KMS-11 (cell line): ENCODE results near the gene LSP1.

ENCODE experiments used
- H2AFZ ChIP-seq: fragments of 200-600 bp; sonication (generic); 2 replicates; pipeline ENCODE4 v1.6.1; 2016; ENCODE audit warnings: antibody characterized with exemption, mixed run types, low read depth
- H3K27ac ChIP-seq: fragments of 200-600 bp; sonication (generic); 2 replicates; pipeline ENCODE4 v1.6.1; 2016; ENCODE audit warnings: mild to moderate bottlenecking, mixed run types
- H3K27me3 ChIP-seq: fragments of 200-600 bp; sonication (generic); 2 replicates; pipeline ENCODE4 v1.6.1; 2017; ENCODE audit warnings: mild to moderate bottlenecking, low read depth, mixed run types, moderate library complexity; ENCODE audit not compliant: insufficient read depth
- H3K36me3 ChIP-seq: fragments of 200-600 bp; sonication (generic); 2 replicates; pipeline ENCODE4 v1.6.1; 2017; ENCODE audit warnings: mild to moderate bottlenecking, mixed run types; ENCODE audit not compliant: insufficient read depth
- H3K4me1 ChIP-seq: fragments of 200-600 bp; sonication (generic); 2 replicates; pipeline ENCODE4 v1.6.1; 2016; ENCODE audit warnings: mild to moderate bottlenecking, low read depth, mixed run types; ENCODE audit not compliant: poor library complexity, severe bottlenecking
- H3K4me2 ChIP-seq: fragments of 200-600 bp; sonication (generic); 2 replicates; pipeline ENCODE4 v1.7.0; 2016; ENCODE audit warnings: mild to moderate bottlenecking, mixed run types
- H3K4me3 ChIP-seq: fragments of 200-600 bp; sonication (generic); IDR thresholded peaks from 2 replicates; pipeline ENCODE4 v1.6.1; 2017; ENCODE audit warnings: low read depth, low read length, mixed read lengths; ENCODE audit not compliant: insufficient read depth
- H3K79me2 ChIP-seq: fragments of 200-600 bp; sonication (generic); 2 replicates; pipeline ENCODE4 v1.6.1; 2016; ENCODE audit warnings: low read depth, mixed run types; ENCODE audit not compliant: insufficient read depth
- H3K9ac ChIP-seq: fragments of 200-600 bp; sonication (generic); 2 replicates; pipeline ENCODE4 v1.6.1; 2016; ENCODE audit warnings: mild to moderate bottlenecking, mixed run types
- H4K20me1 ChIP-seq: fragments of 200-600 bp; sonication (generic); 2 replicates; pipeline ENCODE4 v1.6.1; 2016; ENCODE audit warnings: mild to moderate bottlenecking, mixed run types; ENCODE audit not compliant: insufficient read depth
- TF ChIP-seq, protein P1 (sequence below): fragments of 200-600 bp; sonication (generic); conservative IDR thresholded peaks from 2 replicates; pipeline ENCODE4 v1.6.1; 2017; ENCODE audit warnings: low read depth, mild to moderate bottlenecking, antibody characterized with exemption, low read length, moderate library complexity, mixed read lengths

LSP1 gene

DNA sequence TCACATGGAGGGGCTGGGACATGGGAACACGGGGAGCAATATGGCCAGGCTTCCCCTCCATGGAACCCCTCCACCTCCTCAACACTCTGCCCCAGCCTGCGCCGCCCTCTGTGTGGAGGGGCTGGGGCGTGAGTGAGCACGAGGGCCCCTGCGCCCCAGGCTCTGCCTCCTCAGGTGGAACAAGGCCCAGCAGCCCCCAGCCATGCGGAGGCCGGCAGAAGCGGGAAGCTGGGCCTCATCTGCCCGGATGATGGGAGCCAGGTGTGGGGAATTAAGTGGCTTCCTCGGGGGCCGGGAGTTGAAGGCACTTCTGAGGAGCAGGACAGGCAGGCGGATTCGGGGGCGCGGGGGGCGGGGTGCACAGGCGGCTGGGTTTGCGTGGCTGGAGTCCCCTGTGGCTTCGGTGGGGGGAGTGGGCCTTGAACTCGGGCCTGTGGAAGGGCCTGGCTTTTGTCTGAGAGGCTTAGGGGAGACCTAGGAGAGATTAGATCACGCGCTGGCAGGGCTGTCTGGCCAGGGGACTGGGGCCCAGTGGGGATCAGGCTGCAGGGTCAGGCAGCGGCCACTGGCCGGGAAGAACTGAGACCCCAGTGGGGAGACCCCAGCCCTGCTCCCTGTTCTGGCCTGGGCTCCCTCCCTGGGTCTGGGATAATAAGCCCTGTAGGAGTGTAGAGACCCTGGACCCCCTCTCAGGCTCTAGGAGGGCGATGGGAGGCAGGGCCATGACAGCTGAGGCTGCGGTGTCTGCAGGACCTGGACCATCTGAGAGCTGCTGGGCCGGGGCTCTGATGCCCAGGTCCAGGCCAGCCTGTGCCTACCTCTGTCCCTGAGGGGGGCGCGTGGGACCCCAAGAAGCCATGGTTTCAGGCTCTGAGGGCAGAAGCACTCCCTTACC lies 25.5 kb downstream of the LSP1 start:
- TF ChIP-seq, protein P1, sequence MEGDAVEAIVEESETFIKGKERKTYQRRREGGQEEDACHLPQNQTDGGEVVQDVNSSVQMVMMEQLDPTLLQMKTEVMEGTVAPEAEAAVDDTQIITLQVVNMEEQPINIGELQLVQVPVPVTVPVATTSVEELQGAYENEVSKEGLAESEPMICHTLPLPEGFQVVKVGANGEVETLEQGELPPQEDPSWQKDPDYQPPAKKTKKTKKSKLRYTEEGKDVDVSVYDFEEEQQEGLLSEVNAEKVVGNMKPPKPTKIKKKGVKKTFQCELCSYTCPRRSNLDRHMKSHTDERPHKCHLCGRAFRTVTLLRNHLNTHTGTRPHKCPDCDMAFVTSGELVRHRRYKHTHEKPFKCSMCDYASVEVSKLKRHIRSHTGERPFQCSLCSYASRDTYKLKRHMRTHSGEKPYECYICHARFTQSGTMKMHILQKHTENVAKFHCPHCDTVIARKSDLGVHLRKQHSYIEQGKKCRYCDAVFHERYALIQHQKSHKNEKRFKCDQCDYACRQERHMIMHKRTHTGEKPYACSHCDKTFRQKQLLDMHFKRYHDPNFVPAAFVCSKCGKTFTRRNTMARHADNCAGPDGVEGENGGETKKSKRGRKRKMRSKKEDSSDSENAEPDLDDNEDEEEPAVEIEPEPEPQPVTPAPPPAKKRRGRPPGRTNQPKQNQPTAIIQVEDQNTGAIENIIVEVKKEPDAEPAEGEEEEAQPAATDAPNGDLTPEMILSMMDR = no peak
- Histone ChIP-seq H3K36me3 (no peaks in the 10 kb centered on the region), H3K4me2 (no peak overlapping the region), H3K27me3 (peaks cover 81% of the 10 kb centered on the region), H4K20me1 (no peaks in the 10 kb centered on the region), H3K9ac (no peak overlapping the region), H3K79me2 (no peaks in the 10 kb centered on the region), H2AFZ (no peak overlapping the region), H3K4me3 (no peak overlapping the region), H3K4me1 (no peaks in the 10 kb centered on the region), H3K27ac (no peak overlapping the region)

DNA sequence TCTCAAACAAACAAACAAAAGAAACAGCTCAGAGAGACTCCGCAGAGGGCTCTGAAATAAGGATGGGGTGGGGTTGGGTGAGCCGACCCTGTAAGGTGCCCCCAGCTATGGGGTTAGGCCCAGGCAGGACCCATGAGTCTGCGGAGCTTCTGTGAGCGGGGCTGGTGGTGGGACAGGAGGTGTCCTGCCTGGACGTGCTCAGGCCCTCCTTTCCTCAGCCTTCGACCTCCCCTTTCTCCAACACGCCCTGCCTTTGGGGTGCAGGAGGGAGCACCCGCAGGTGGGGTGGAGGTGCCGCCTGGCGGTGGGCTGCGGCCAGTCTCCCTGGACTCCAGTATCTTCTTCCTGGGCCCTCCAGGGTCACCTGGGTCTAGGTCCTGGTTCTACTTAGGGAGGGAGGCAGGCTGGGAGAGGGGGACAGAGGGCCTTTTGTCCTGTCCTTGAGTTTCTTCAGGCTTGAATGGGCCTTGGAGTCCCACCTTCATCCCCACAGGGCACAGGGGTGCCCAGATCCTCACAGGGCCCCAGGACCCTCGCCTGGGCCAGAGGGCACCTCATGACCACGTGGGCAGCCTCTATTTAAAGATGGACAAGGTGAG lies 26.6 kb downstream of the LSP1 start:
- H3K36me3 ChIP-seq = no peaks in the 10 kb centered on the region
- H4K20me1 ChIP-seq = no peaks in the 10 kb centered on the region
- H2AFZ ChIP-seq = no peak overlapping the region
- H3K4me1 ChIP-seq = no peaks in the 10 kb centered on the region
- TF ChIP-seq, protein P1 = no peak
- H3K27me3 ChIP-seq = peaks cover 82% of the 10 kb centered on the region
- no peak overlapping the region for H3K9ac ChIP-seq
- H3K4me3 ChIP-seq = no peak overlapping the region
- H3K79me2 ChIP-seq = no peaks in the 10 kb centered on the region
- no peak overlapping the region for H3K27ac ChIP-seq
- H3K4me2 ChIP-seq = no peak overlapping the region

DNA sequence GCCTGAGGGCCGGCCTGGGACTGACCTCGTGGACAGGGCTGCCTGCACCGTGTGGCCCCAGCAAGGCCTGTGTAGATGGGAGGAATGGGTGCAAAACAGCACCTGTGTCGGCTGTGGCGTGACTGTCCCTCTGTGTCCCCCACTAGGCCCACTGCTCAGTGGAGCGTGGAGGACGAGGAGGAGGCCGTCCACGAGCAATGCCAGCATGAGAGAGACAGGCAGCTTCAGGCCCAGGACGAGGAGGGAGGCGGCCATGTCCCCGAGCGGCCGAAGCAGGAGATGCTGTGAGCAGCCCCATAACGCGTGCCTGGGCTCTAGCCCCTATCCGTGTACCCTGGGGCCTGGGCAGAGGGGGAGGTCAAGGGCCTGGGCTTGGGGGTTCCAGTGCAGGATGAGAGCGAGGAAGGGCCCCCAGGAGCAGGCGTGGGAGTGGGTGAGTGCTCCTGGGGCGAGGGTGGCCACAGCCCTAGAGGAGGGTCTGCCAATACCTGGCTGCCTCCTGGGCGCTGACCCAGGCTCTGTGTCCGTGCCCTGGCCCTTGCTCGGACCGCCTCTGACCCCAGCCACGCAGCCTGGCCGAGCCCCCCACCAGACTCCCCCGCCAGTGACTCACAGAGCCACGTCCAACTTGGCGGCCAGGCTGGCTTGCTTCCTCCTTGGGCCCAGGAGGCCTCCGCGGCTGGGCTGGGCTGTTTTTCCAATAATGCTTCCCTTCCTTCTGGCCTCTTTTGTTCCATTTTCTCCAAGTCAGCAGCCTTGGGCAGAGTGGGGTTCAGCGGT lies 27.2 kb downstream of the LSP1 start:
- no peak overlapping the region for H3K4me2 ChIP-seq
- H3K27me3 ChIP-seq = peaks cover 81% of the 10 kb centered on the region
- H3K9ac ChIP-seq = no peak overlapping the region
- no peak overlapping the region for H3K4me3 ChIP-seq
- no peak overlapping the region for H3K27ac ChIP-seq
- no peaks in the 10 kb centered on the region for H4K20me1 ChIP-seq
- TF ChIP-seq, protein P1 = no peak
- no peaks in the 10 kb centered on the region for H3K36me3 ChIP-seq
- H3K79me2 ChIP-seq = no peaks in the 10 kb centered on the region
- H3K4me1 ChIP-seq = no peaks in the 10 kb centered on the region
- H2AFZ ChIP-seq = no peak overlapping the region

DNA sequence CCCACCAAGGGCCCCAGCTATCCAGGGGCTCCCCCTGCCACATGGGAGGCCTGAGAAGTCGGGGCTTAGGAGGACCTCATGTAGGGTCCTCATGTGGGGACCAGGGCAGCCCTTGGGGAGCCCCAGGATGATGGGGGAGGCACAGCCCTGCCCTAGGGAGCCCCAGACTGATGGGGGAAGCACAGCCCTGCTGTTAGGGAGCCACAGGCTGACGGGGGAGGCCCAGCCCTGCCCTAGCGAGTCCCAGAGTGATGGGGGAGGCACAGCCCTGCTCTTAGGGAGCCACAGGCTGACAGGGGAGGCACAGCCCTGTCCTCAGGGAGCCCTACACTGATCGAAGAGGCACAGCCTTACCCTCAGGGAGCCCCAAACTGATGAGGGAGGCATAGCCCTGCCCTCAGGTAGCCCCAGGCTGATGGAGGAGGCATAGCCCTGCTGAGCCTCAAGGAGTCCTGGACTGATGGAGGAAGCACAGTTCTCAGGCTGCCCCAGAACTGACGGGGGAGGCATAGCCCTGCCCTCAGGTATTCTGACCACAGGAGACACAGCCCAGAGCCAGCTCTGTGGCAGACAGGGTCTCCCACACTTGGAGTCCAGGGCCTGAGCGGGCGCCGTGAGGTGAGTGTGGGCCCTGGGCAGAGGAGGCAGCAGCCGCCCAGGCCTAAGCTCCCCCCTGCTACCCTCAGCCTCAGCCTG lies 28.0 kb downstream of the LSP1 start:
- H2AFZ ChIP-seq = no peak overlapping the region
- TF ChIP-seq, protein P1 = no peak

More for the DNA sequence above, 28.0 kb downstream of the LSP1 start:
- H3K27ac ChIP-seq = no peak overlapping the region
- peaks cover 80% of the 10 kb centered on the region for H3K27me3 ChIP-seq
- H4K20me1 ChIP-seq = no peaks in the 10 kb centered on the region
- H3K4me3 ChIP-seq = no peak overlapping the region
- H3K79me2 ChIP-seq = no peaks in the 10 kb centered on the region
- H3K4me2 ChIP-seq = no peak overlapping the region
- H3K36me3 ChIP-seq = no peaks in the 10 kb centered on the region
- no peaks in the 10 kb centered on the region for H3K4me1 ChIP-seq
- no peak overlapping the region for H3K9ac ChIP-seq
